ENCODE measurements around the gene KCTD6.

GRCh38 chr3:58485801-58486435 lies 6.0 kb upstream of the KCTD6 start:
- TF ChIP-seq CTCF (IDR thresholded peaks at IDR 0.05 in 4 of 5, conservative IDR thresholded peaks at IDR 0.05 in 1 of 5), result no peak
- no peak for TF ChIP-seq POLR2A (IDR thresholded peaks at IDR 0.05)
